Memory B cell (primary cell): Measurements from ENCODE around the gene CFAP91.

Experiments used
- ATAC-seq: fragments of 150-1000 bp; cut with Tn5 transposase; 2 replicates; pipeline ENCODE4 v1.10.0; 2021; ENCODE audit warnings: low read depth, mild to moderate bottlenecking, moderate library complexity
- DNase-seq, 2 donors: peaks; one replicate each; pipeline ENCODE4 v3.0.0; 2022; ENCODE audit warnings: low spot score in 2 of 2
- H3K27ac Mint-ChIP-seq: one replicate; pipeline ENCODE4 v1.8.0; 2022; ENCODE audit warnings: mild to moderate bottlenecking, moderate library complexity, mixed read lengths
- H3K27me3 Mint-ChIP-seq: one replicate; pipeline ENCODE4 v1.8.0; 2022; ENCODE audit warnings: mixed read lengths
- H3K36me3 Mint-ChIP-seq: one replicate; pipeline ENCODE4 v1.8.0; 2022; ENCODE audit warnings: mild to moderate bottlenecking, mixed read lengths
- H3K4me1 Mint-ChIP-seq: one replicate; pipeline ENCODE4 v1.8.0; 2022; ENCODE audit warnings: mixed read lengths
- H3K4me3 Mint-ChIP-seq: one replicate; pipeline ENCODE4 v1.8.0; 2022; ENCODE audit warnings: mild to moderate bottlenecking, moderate library complexity, mixed read lengths
- H3K9me3 Mint-ChIP-seq: one replicate; pipeline ENCODE4 v1.8.0; 2022; ENCODE audit warnings: mixed read lengths

Gene CFAP91

DNA sequence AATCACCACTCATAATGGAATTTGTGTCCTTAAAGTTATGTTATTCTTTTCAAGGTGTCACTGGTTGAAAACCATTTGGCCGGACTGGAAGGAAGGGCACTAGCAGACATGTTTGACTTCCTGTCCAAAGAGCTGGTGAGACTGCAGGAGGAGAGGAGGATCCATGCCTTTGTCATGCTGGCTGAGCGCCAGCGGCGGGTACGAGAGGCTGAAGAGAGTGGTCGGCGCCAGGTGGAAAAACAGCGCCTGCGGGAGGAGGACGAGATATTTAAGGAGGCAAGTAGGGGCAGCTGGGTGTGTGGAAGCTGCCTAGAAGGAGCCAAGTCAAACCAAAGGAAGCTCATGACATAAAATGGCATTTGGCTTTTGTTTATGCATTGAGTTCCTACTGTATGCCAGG lies 41.1 kb downstream of the CFAP91 start:
- Mint-ChIP-seq H3K4me1 (no peaks in the 10 kb centered on the region), H3K36me3 (no peaks in the 10 kb centered on the region), H3K27me3 (peaks cover 7% of the 10 kb centered on the region), H3K27ac (no peak overlapping the region), H3K4me3 (no peak overlapping the region), H3K9me3 (no peaks in the 10 kb centered on the region)
- no peak for ATAC-seq
- DNase-seq = no peak

GRCh38 chr3:119745942-119746341 lies 43.1 kb downstream of the CFAP91 start:
- Mint-ChIP-seq H3K27ac (no peak overlapping the region), H3K4me1 (no peaks in the 10 kb centered on the region), H3K9me3 (peaks cover 2% of the 10 kb centered on the region), H3K4me3 (no peak overlapping the region), H3K27me3 (peaks cover 10% of the 10 kb centered on the region), H3K36me3 (no peaks in the 10 kb centered on the region)
- DNase-seq = no peak
- ATAC-seq = no peak

- peaks cover 10% of the 10 kb centered on the region for H3K27me3 Mint-ChIP-seq
These were observed 43.6 kb downstream of the CFAP91 start for GRCh38 chr3:119746423-119746822.

GRCh38 chr3:119747357-119747756 lies 44.5 kb downstream of the CFAP91 start:
- Mint-ChIP-seq H3K27me3 (peaks cover 10% of the 10 kb centered on the region), H3K9me3 (peaks cover 2% of the 10 kb centered on the region), H3K4me3 (no peak overlapping the region), H3K27ac (no peak overlapping the region), H3K36me3 (no peaks in the 10 kb centered on the region), H3K4me1 (no peaks in the 10 kb centered on the region)
- DNase-seq (no peak), ATAC-seq (no peak)

More at GRCh38 chr3:119746423-119746822, 43.6 kb downstream of the CFAP91 start:
- no peaks in the 10 kb centered on the region for H3K36me3 Mint-ChIP-seq
- DNase-seq (no peak), ATAC-seq (no peak)
- no peaks in the 10 kb centered on the region for H3K4me1 Mint-ChIP-seq
- H3K9me3 Mint-ChIP-seq = peaks cover 2% of the 10 kb centered on the region
- H3K4me3 Mint-ChIP-seq = no peak overlapping the region
- H3K27ac Mint-ChIP-seq = no peak overlapping the region

- H3K9me3 Mint-ChIP-seq = peaks cover 5% of the 10 kb centered on the region
- H3K27me3 Mint-ChIP-seq = peaks cover 8% of the 10 kb centered on the region
- no peak for ATAC-seq
These were observed 46.2 kb downstream of the CFAP91 start for GRCh38 chr3:119748991-119749390.

GRCh38 chr3:119751423-119751822 lies 48.6 kb downstream of the CFAP91 start:
- Mint-ChIP-seq H3K36me3 (no peaks in the 10 kb centered on the region), H3K4me1 (no peaks in the 10 kb centered on the region), H3K4me3 (no peak overlapping the region), H3K27me3 (peaks cover 11% of the 10 kb centered on the region), H3K27ac (no peak overlapping the region), H3K9me3 (peaks cover 7% of the 10 kb centered on the region)
- DNase-seq = no peak
- no peak for ATAC-seq

More at GRCh38 chr3:119748991-119749390, 46.2 kb downstream of the CFAP91 start:
- H3K36me3 Mint-ChIP-seq = no peaks in the 10 kb centered on the region
- H3K4me1 Mint-ChIP-seq = no peaks in the 10 kb centered on the region
- H3K4me3 Mint-ChIP-seq = no peak overlapping the region
- H3K27ac Mint-ChIP-seq = no peak overlapping the region
- no peak for DNase-seq
